ENCODE data around the gene COLQ.

Gene COLQ

DNA sequence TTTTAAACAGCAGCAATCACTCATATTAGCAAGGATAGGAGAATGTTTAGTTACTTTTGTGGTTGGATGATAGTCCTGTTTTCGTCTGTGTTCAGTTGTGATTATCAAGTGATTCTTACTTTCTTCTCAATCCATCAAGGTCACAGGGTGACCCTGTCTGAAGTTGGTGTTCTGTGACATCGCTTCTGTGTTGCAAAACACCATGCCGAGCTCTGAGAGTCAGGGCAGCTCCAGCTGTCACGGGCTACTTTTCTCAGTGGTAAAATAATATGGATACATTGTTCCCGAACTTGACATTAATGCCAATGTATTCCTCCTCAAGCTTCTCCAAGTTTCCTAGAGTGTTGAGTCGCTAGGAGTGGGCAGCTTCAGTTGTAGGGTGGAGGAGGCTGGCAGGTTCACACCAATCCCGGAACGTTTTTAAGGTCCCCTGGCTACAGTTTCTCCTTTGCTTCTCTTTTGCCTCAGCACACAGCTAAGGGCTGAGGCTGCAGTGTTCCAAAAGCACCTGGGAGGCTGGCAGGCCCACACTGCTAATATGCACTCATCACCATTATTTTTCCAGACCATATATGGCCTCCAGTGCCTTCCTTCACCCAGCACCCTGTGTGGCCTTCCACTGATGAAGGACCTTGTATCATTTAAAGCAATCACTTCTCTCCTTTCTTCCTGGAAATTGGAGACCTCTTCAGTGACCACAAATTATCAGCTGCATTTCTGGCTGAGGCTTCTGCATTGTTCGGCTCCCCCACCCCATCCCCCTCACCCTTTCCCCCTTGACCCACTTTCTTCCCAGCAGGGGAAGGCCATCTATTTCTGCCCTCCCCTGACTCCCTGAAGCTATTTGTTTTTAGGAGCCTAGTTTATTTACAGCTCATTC lies 25.8 kb downstream of the COLQ start:
- no peak overlapping the region for H3K4me3 ChIP-seq (ENCODE audit: low read depth, low read length)
- DNase-seq (ENCODE audit: low read depth), result no peak
- TF ChIP-seq, protein P1, sequence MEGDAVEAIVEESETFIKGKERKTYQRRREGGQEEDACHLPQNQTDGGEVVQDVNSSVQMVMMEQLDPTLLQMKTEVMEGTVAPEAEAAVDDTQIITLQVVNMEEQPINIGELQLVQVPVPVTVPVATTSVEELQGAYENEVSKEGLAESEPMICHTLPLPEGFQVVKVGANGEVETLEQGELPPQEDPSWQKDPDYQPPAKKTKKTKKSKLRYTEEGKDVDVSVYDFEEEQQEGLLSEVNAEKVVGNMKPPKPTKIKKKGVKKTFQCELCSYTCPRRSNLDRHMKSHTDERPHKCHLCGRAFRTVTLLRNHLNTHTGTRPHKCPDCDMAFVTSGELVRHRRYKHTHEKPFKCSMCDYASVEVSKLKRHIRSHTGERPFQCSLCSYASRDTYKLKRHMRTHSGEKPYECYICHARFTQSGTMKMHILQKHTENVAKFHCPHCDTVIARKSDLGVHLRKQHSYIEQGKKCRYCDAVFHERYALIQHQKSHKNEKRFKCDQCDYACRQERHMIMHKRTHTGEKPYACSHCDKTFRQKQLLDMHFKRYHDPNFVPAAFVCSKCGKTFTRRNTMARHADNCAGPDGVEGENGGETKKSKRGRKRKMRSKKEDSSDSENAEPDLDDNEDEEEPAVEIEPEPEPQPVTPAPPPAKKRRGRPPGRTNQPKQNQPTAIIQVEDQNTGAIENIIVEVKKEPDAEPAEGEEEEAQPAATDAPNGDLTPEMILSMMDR (conservative IDR thresholded peaks at IDR 0.05; ENCODE audit: low read depth, low read length), result no peak

DNA sequence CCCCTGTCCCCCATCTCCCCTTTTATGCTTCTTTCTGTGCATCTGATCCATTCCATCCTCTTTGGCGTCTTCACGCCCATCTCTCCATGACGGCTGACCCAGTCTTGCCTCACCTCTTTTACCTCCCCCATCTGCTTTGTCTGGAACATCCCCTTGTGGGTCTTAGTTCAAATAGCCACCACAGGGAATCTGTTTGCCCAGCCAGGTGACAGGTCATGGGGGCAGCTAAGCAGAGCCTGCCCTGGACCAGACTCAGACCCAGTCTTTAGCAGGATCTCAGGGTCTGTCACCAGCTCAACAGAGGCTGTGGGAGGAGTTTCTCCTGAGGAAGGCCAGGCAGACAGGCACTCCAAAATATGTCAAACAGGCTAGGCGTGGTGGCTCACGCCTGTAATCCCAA lies 28.1 kb downstream of the COLQ start:
- no peak overlapping the region for H3K4me3 ChIP-seq (ENCODE audit: low read depth, low read length)
- TF ChIP-seq, protein P1 (conservative IDR thresholded peaks at IDR 0.05; ENCODE audit: low read depth, low read length), result no peak
- DNase-seq (ENCODE audit: low read depth), result no peak

DNA sequence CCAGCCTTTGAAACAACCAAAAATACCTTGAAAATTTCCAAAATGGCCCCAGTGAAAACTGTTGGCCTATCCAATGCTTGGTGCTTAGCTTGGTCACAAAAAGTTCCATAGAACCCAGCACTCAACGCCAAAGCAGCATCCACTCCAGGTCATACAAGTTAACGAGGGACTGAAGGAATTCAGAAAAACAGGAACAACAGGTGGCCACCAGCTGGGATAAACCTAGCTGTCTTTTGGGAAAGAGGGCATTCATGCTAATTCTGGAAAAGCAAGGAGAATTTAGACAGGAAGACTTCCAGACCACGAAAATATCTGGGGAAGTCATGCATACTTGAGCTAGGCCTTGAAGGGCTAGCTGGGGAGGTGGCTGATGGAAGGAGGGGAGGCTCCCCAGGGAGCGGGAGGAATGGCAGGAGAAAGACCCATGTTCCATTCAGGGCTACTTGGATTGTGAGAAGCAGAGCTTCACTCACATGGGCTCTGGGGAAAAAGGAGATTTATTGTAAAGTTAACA lies 28.6 kb downstream of the COLQ start:
- no peak overlapping the region for H3K4me3 ChIP-seq (ENCODE audit: low read depth, low read length)
- DNase-seq (ENCODE audit: low read depth), result no peak
- TF ChIP-seq, protein P1 (conservative IDR thresholded peaks at IDR 0.05; ENCODE audit: low read depth, low read length), result no peak

DNA sequence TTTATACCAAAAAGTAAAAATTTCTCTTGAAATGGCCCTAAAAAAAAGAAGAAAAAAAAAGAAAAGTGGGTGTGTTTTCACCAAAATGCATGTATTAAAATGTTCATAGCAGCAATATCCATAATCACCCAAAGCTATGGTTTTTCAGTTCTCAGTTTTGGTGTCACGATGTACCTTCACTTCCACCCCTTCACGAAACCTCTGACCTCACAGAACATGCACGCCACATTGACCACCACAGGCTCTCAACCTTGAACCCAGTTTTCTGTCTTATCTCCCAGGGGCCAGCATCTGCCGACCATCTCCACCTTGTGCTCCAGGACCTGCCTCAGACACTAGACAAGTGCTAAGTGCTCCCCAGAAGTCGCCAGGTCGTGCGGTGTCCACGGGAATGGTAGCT lies 30.4 kb downstream of the COLQ start:
- H3K4me3 ChIP-seq (ENCODE audit: low read depth, low read length), result no peak overlapping the region
- DNase-seq (ENCODE audit: low read depth), result no peak
- TF ChIP-seq, protein P1 (conservative IDR thresholded peaks at IDR 0.05; ENCODE audit: low read depth, low read length), result no peak

DNA sequence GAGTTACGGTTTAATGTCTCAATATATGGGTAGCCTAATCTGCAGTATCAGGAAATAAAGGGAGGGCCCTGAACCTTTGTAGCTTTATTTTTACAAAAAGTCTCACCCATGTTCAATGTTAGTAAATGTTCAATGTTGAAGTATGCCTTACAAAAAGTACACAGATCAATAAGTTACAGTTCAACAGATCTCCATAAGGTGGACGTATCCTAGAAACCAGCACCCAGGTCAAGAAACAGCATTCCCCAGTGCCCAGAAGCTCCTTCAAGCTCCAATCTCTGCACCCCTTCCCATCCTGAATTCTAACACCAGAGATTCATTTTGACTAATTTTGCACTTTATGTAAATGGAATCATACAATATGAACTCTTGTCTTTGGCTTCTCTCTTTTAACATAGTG lies 31.3 kb downstream of the COLQ start:
- no peak overlapping the region for H3K4me3 ChIP-seq (ENCODE audit: low read depth, low read length)
- DNase-seq (ENCODE audit: low read depth), result no peak
- TF ChIP-seq, protein P1 (conservative IDR thresholded peaks at IDR 0.05; ENCODE audit: low read depth, low read length), result no peak

DNA sequence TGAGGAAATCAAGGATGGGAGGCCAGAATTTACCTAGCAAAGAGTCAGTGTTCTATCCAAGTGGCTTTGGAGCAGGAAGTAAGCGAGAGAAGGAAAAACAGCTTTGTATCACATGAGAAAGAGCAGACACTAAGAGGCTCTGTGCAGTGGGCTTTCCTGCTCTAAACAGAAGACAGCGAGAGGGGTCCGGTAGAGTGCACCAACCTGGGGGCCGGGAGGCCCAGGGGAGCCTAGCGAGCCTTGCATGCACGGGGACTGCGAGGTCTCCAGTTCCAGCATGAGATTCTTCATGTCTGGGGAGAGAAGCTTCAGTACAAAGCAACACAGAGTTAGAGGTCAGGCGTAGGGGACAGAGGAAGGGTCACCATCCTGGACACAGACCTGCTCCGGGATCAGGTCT lies 33.5 kb downstream of the COLQ start:
- no peak for DNase-seq (ENCODE audit: low read depth)
- TF ChIP-seq, protein P1 (conservative IDR thresholded peaks at IDR 0.05; ENCODE audit: low read depth, low read length), result no peak
- no peak overlapping the region for H3K4me3 ChIP-seq (ENCODE audit: low read depth, low read length)

DNA sequence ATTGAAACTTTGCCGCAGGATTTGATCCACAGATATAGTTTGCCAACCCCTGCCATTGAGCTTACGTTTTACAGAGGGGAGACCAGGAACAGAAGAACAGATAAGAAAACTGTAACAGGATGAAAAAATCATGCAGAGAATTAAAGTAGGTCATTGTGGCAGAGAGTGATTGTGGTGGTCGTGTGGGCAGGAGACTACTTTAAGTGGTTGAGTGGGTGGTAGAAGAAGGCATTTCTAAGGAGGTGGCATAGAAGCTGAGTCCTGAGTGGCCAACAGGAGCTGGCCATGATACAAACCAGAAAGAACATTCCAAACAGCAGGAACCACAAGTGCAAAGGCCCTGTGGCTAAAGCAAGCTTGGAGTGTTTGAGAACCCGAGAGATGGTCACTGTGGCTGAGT lies 34.5 kb downstream of the COLQ start:
- TF ChIP-seq, protein P1 (conservative IDR thresholded peaks at IDR 0.05; ENCODE audit: low read depth, low read length), result no peak
- no peak overlapping the region for H3K4me3 ChIP-seq (ENCODE audit: low read depth, low read length)
- DNase-seq (ENCODE audit: low read depth), result no peak
